Measurements from ENCODE around the gene SIGLEC15.

SIGLEC15 gene

DNA sequence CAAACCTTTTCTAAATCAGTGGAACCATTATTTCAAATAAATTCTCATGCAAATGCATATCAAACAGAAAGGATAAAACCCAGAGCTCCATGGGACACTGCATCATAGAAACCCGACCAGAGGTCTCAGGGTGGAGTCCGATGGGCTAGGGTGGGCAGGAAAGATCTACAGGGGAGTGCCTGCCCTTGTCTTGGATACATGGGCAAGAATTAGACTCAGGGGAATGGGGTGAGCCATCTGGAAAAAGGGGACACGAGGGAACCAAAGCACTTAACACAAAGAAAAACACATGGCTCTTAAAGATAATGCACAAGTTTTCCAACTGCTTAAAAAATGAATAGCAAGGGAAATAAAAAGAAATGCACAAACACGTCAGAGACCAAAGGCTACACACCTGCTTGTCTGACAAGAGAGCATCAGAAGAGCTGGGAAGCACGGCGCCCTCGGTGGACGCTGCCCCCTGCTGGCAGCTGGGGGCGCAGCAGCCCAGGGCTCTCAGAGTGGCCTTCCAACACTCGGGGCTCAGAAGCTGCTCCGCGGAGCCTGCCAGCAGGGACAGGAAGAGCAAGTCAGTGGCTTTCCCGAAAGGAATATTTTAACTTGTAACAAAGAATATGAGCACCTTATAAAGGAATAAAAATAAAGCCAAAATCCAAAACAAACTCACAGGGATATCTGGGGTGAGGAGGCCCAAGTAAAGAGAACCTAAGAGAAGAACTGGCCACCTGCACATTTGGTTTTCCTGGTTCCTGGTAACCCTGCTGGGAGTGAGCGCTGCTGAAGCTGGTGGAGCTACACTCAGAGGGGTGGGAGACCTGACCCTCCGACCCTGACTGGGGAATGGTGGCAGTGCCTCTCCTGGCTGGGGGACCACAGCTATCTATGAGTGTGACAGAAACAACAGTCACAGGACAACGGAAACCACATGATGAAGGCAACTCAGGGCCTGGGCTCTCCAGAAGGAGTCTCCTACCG is 54.5 kb downstream of the SIGLEC15 start:
- DNase-seq (ENCODE audit: low read depth in 2 of 2), result peak; percentile 11 to 14

DNA sequence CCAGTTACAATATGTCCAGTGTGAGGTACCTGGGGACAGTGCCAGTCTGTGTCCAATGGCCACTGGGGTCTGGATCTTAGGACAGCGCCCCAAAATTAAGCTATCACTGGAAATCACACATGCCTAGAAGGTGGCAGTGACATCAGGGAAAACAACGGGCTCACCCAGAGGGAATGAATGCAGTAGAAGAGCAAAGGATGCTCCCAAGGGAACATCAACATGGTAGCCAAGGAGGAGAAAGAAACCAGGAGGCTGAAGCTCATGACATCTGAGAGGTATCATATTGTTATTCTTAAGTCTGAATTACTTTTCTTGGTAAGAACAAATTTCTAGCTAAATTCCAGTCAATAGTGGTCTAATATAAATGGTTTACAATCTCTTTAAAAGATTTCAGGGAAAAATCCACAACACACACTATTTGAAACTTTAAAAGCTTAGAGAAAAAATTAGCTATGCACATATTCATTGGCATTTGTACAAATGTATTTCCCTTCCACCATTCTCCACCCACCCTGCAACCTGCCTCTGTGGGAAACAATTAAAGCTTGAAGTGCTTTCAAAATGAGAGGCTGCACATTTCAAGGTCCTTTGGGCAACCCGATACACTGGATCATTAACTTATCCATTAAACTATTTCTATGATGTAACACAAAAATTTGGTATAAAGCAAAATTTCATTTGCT is 55.5 kb downstream of the SIGLEC15 start:
- no peak for DNase-seq (ENCODE audit: low read depth in 2 of 2)

- no peak for DNase-seq (ENCODE audit: low read depth in 2 of 2)
Observed at GRCh38 chr18:45887585-45887984, 62.1 kb downstream of the SIGLEC15 start.

- DNase-seq (ENCODE audit: low read depth in 2 of 2), result no peak
Observed at GRCh38 chr18:45889419-45890064, 64.1 kb downstream of the SIGLEC15 start.

DNA sequence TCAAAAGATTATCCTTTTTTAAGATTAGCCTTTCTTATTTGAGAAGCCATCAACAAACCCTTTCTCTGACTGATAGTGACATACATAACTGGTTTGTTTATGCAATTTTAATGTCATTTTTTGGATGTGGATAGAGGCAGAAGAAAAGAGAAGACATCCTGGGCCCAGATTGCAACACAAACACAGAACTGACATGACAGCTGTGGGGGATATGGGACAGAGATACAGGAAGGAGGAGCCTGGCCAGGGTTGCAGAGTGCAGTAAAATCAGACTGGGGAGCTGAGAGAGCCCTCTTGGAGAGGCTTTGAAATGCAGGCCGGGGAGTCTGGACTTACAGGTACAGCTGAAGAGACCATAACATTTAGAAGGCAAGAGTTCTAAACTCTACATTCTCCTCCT is 65.1 kb downstream of the SIGLEC15 start:
- no peak for DNase-seq (ENCODE audit: low read depth in 2 of 2)

- no peak for DNase-seq (ENCODE audit: low read depth in 2 of 2)
Observed at GRCh38 chr18:45891806-45892205, 66.3 kb downstream of the SIGLEC15 start.

Measured in fibroblast of skin of left biceps (primary cell).